ENCODE data around the gene ATP6V0B. TPM values are rescaled to one million over a fixed set of nuclear protein-coding genes. Genes with fewer than 3 reads are reported as not detected.

Gene ATP6V0B
- total and polyA plus RNA-seq, 2 of the 8 experiments (the other 6 are each of a cell fraction or from before 2014, with no cell fraction given): 105 to 308 TPM

DNA sequence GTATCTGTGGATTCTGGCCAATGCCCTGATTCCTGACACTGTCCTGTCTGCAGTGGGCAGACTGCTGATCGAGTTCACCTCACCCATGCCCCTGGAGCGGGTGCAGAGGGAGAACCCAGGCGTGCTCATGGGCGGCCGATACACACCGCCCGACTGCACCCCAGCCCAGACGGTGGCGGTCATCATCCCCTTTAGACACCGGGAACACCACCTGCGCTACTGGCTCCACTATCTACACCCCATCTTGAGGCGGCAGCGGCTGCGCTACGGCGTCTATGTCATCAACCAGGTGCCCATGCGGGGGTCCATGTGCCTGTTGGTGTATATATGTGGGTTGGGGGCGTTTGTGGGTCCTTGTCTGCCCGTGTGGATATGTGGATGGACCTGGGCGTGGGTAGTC is 6.9 kb downstream of the ATP6V0B start (continued):
- TF ChIP-seq TCF12 (IDR thresholded peaks at IDR 0.05; ENCODE audit: low read depth, low read length) (no peak), RBBP5 (IDR thresholded peaks at IDR 0.05; ENCODE audit: borderline replicate concordance, low read depth, low read length) (no peak), PHF8 (conservative IDR thresholded peaks at IDR 0.05; ENCODE audit: low read depth, low read length) (no peak), BRCA1 (IDR thresholded peaks at IDR 0.05; ENCODE audit: low read depth, low read length) (no peak)
